HG03064 (cell line): ENCODE measurements around the gene SLC12A7.
A peak's percentile ranks its signal among the peaks of the same experiment; 100 is the strongest.

Experiments used
- ATAC-seq: cut with Tn5 transposase; IDR thresholded peaks from one replicate; pipeline ENCODE4 v1.9.1; 2021; ENCODE audit warnings: low read depth; ENCODE audit not compliant: unreplicated experiment

Gene SLC12A7

DNA sequence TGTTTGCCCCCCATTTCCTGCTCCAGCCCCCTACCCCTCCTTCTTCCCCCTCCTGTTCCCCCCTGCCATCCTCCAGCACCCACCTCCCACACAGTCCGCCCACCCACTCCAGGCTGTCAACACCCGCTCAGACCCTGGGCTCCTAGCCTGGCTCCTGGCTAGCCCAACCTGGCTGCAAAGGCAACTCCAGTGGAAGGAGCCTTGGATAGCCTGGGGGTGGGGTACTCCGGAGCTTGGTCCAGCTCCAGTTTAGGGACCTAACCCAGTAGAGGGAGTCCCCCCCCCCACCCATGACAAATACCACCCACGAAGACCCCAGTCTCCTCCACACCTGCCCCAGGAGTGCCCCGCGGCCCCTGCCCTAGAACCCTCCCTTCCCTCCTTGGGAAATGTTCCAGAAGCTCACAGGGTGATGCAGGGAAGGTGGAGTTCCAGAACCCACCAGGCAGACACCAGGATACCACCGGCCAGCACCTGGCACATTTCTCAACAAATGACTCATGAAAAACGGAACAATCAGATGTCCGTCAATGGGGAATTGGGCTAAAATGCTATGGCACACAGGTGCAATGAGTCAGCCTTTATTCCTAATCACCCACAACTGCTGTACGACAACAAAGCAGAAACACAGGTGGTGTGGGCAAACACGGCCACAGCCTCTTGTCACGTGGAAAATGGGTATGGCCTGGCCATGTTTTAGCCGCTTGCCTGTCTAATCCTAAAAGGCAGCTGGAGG lies 901 bp upstream of the SLC12A7 start:
- ATAC-seq = no peak

DNA sequence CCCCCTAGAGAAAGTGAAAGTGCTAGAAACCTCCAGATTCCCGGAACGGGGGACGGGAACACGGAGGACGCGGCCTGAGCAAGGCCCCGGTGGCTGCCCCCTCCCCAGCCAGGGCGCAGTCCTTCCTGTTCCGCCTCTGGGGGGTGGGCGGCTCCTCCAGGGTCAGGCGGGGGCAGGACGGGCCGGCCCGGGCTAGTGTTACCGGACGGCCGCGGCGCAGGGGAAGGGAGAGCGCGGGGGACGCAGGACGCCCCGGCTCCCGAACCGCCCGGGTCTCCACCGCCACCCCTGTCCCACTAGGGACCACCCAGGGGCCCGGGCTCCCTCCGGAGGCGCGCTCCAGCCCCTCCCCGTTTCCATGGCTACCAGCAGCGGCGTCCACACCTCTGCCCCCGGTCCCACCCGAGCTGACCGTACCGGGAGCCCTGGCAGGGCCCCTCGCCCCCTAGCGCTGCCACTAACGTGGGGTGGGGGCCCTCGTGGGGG lies 579 bp downstream of the SLC12A7 start:
- peak; percentile 34 for ATAC-seq

DNA sequence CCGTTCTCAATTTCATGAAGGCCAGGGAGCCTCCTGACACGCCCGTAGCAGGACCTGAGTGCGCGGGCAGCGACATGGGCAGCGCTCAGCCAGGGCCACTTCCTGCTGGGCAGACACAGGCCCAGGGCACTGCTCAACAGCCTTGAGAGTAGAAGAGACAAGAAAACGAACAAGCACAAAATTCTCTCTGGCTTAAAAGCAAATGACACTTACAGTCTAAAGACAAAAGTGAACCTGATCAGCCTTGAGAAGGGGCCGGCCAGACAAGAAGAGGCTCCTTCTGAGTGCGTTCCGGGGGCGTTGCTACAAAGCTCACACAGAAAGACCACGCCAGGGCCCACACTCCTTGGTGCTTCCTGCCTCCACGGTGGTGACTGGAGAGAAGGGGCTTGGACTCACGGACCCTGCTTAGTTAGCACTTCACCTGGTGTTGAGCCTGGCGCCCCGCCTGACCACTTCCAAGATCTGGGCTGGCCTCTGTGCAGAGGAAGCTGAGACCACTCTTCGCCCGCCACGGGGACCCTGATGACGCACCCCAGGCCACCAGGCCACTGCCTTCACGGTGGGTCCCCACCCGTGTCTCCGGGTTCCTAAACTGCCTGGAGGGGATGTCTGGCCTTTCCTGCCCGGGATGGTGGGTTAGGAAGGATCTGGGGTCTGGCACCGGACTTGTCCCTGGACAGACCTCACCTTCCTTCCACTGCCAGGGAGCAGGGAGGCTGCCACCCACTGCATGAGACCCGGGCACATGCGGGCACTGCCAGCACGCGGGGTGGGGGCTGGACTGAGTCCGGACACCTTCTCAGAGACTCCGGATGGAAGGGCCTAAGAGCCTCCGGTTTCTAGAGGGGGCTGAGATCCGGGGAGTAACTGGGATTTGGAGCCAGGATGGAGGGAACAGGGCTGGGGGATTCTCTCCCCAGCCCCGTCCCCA lies 1.3 kb downstream of the SLC12A7 start:
- ATAC-seq = peak; percentile 5

DNA sequence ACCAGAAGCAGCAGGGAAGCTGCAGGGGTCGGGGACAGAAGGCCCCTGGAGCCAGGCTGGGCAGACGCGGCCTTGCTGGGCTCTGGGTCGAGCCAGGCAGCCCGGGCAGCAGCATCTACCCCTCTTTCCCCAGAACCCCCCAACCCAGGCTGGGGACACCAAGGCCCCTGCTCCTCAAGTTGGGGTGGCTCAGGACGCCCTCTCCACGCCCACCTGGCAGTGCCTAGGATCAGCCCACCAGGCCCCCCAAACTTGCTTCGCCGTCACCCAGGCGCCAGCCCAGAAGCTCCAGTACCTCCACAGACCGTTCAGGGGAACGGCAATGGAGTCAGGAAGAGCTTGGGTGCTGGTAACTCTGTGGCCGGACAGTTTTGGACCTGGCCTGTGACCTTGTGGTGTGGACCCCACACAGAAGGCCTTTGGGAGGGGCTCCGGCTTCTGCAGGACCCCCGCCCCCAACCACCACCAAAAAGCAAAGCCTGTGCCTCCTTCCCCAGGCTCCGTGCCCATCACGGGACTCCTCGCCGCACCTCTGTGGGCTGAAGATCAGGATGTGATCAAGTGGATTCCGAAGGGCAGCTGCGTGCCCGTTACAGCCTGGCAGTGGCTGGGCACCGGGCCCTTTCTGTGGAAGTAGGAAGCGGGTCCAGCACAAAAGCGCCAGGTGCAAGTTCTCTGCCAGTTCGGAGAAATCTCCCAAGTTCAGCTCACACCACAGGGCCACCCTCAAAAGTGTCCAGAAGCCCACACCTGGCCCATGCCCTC lies 2.1 kb downstream of the SLC12A7 start:
- no peak for ATAC-seq

DNA sequence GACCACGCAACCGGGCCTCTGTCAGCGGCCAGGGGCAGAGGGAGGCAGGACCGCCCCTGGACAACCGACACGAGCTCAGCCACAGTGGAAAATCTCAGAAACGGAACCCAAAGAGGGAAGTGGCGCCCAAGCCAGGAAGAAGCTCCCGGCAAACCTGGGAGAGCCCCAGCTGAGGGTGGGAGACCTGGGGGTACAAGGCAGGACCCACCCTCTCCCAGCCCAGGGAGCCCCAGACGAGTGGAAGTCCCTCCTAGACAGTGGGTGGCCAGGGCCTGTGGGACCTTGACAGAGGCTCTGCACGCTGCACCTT lies 3.0 kb downstream of the SLC12A7 start:
- ATAC-seq = no peak

DNA sequence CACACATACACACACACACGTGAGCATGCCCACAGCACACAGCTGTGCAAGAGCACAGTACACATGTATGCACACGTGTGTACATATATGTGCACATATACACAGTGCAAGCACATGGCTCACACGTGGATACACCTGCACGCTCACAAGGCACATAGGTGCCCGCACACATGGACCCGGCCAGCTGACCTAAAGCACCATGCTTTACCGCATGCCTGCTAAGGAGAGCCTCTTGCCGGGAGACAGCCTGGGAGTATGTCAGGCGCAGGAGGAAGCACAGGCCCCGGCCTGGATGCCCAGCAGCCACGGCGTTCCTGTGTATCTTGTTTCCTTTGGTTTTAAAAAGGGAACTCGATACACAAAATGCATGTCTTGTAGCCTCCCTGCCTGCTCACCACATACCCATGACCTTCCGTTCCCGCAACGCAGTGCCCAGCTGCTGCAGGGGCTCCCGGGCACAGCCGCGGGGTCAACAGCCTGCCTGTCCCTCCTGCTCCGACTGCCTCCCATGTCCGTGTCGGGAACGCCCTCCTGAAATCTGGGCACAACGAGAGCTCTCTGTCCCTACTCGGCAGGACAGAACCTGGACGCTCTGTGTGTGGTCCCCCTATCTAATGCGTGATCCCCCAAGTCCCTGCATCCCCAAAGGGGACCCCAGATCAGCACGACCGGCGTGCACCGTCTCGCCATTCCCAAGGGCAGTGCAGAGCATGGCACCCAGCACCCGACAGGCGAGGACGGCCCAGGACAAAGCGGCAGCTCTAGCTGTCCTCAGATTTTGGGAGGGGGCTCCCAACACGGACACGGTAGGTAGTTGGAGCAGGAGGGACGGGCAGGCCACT lies 3.6 kb downstream of the SLC12A7 start:
- ATAC-seq = no peak

DNA sequence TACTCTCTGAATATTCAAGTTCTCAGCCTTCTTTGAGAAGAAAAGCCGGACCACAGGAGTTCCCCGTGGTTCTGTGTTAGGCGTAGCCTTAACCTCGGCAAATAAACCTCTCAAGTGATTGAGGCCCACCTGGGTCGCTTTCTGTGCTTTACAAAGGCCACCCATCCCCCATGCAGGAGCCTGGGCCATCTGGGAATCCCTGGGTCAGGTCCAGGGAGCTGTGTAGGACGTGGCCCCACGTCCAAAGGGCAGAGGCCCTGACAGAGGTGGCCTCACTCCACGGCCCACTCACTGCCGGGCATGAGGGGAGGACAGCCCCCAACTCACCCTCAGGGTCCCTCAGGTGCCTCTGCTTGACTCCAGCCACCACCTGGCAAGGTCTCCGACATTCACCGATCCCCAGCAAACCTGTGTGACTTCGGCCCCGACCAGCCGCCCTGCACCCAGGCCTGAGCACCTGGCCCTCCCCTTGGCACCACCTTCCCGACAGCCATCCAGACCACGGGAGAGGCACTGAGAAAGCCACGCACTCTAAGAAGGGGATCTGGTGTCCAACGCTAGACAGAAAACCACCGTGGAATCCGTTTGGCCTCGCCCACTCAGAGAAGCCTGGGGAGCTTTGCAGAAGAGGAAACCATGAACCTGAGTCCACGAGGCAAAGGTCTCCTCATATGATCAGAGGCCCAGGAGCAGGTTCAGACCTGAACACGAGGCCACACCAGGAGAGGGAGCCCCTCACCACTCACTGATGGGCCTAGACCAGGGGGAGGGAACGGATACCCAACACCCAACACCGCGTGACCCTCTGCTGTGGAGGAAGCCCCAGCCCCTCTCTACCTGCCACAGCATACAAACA lies 4.5 kb downstream of the SLC12A7 start:
- no peak for ATAC-seq

DNA sequence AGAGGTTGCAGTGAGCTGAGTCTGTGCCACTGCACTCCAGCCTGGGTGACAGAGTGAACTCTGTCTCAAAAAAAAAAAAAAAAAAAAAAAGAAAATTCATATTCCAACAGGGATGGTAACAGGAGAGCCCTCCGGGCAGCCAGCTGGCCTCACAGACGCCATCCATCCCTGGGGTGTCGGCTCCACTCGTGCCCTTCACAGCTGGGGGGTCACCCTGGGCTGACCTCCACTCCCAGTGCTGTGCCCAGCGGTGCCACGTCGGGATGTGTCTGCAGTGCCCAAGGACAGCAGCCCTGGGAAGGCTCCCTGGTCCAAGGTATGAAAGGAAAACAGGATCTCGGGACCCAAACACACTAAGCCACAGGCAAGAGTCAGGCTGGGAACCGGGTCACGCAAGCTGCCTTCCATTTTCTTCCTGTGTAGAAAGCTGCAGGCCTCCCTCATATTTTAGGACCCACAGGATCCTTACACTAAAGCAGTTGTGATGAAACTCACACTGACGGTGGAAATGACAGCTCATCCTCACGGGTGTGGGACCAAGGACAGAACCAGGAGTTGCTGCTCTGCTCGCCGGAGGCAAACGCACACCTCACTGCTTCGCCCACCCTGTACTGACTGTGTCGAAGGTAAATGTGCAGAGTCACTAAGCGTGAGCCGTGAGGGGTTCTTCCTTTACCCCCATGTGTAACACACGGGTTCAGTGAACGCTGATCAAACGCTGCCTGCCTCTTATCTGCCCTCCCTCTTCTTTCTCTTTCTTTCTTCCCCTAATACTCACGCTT lies 5.3 kb downstream of the SLC12A7 start:
- no peak for ATAC-seq

DNA sequence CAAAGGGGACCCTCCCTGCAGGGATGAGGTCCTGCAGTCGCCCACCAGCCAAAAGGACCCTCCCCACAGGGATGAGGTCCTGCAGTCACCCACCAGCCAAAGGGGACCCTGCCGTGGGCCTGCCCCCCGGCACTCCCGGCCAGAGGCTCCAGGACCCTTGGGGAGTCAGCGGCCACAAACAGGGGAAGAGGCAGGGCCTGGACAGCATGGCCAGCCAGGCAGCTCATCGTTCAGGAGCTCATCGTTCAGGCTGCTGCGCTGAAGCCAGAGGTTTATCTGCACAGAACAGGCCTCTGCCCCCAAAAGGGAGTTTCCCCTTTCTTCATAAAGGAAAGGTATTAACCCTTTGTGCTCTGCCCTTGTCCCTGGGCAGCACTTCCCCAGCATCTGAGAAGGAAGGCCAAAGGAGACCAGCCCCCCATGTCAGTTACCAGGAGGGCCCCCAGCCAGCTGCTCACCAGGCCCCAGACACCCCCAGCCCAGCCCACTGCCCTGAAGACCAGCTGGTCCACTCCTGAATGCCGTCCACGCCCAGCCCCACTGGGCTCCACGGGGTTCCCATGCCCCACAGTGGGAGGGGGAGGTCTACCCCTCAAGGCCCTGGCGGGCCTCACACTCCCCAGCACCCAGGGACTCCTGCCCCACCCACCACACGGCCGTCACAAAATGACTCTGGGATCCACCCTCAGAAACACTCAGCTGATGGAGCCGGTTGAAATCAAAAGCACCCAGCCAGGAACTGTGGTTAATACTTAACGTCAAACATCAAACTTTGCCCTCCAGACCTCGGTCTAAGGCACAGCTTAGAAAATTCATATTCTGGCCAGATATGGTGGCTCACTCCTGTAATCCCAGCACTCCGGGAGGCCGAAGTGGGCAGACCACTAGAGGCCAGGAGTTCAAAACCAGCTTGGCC lies 6.3 kb downstream of the SLC12A7 start:
- ATAC-seq = no peak

DNA sequence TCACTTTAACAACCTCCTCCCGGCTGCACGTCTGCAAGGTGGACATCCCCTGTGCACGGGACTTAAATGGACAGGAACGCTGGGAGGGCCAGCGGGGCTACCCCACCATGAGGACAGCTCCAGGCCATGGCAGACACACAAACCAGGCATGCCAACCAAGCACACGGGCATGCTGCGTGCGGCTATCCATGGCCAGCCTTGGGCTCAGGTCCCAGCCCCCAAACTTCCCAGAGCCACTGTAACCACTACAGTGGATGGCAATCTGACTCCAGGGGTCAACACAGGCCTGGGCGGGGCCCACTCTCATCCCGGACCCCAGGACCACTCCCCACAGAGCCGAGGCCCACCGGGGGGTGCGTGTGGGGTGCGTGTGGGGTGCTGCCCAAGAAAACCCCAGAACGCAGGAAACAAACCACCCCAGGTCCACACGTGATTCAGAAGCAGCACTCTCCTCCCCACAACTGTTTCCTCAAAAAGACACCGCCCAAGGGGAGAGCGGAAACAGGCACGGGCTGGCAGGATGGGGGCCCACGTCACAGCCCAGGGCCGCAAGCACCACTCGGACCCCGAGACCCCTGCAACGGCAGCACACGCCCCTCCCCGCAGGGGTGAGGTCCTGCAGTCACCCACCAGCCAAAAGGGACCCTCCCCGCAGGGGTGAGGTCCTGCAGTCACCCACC lies 7.4 kb downstream of the SLC12A7 start:
- ATAC-seq = no peak

DNA sequence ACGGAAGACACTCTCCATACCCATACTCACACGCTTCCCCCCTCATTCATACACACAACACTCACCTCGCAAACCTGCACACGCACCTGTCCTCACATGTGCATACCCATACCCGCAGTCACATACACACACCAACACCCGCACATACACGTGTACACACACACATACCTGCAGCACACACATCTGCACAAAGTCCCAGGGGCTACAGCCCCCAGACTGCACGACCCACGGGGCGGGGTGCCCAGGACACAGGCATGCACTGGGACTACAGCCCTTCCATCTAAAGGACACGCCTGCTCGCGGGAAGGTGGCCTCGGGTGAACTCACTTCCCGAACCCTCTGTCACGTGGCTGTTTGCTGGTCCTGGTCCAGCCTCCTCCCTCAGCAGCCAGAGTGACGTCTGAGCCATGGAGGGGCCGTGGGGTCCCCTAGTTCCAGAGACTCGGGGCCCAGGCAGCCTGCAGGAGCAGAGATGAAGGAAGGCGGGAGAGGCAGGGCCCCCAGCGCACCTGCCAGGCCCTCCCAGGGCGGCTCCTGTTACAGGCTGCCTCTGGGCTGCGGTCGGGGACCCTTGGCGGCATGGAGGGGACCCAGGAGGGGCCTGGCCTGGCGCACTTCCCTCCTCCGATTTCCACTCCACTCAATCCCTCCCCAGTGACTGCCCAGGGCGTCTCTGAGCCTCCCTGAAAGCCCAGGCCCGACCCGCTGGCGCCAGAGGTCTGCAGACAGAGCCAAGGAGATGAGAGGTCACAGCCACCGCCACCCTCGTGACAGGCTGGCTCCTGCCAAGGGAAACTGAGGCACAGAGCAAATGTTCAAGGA lies 8.1 kb downstream of the SLC12A7 start:
- no peak for ATAC-seq

DNA sequence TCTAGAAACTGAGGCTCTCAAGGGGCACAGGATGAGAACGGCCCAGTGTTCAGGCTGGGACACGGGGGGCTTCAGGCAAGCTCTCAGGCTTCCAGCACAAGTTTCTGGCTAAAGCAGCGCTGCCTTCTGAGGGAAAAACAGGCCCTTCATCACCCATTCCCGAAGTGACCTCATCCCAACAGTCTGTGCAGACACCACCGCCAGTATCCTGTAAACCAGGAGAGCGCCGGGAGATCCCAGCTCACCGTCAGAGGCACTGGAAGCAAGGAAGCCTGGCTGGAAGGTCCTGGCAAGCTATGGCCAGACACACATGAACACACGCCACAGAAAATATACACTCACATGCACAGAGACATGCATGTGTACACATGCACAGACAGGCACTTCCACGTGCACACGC lies 8.8 kb downstream of the SLC12A7 start:
- ATAC-seq = no peak

DNA sequence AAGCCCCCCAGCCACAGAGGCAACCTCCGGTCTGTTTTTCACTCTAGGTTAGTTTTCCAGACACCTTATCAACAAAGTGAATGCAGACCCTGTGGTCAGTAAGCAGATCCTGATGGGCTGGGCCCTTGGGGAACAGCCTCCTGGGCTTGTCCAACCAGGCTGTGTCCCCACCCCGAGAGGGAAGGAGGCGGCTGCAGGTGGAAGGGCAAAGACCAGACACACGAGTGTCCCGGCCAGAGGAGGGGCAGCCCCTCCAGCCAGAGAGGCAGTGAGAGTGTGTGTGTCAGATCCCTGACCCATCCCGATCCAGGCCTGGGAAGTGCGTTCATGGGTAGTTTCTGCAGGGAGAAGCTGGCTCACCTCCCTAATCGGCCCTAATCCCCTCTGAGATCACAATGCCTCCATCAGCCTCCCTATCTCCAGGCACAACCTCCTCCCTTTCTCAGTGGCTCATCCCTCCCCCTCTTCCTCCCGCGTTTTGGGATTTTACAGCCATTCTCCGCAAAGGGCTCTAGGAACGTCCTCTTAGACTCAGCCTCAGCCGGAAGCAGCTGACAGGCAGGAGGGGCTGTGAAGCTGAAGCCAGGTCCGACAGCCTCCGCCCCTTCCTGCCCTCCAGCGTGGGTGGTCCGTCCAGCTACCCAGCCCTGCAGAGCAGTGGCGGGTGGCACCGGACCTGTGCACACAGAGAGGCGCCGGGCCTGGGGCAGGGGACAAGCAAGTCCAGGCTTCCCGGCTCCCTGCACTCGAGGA lies 9.7 kb downstream of the SLC12A7 start:
- ATAC-seq = no peak

DNA sequence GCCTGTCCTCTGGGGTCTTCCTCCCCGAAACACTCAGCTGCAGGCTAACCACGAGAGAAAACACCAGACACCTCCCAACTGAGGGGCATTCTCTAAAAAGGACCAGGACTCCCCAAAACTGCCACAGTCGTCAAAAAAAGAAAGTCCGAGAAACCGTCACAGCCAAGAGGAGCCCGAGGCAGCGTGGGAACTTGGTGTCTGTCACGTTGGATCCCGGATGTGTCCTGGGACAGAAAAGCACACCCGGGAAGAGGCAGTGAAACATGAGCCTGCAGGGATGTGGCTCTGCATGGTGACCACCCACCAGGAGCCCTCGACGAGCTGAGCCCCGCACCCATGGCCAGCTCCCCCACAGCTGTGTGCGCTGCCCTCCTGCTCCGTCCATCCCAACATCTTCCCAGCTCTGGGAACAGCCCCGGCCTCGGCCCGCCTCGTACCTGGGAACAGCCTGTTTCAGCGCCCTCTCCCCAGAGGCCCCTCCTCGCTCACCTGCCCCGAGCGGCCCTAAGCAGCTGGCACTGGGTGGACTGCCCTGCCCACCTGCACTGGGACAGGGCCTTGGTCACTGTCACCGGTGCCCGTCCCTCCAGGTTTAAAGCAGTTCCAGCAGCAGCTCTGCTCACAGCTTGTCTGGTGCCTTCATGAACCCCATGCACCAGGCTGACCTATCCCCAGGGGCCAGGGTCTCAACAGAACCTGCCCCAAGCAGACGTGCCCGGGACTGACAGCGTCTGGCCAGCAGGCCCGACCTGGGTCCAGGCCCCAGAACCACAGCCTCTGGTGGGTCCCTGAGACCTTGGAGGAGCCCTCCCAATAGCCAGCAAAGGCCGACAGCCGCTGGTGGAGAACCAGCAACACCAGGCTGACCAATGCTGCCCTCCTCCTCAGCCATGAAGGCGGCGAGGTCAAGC lies 10.9 kb downstream of the SLC12A7 start:
- ATAC-seq = no peak
